NCI-H2107 treated with DMSO at 0.1 percent for 48 hours (cell line): ENCODE measurements around the gene AGBL1.
"Not testable (repeated sequence)": the region's sequence is repeated elsewhere in the genome, so short reads cannot be mapped to it uniquely, and the experiment has no call there.

Experiments used
- DNase-seq: peaks from one replicate; lab custom pipeline; 2025; ENCODE audit not compliant: unreplicated experiment; lab: John Stamatoyannopoulos, UW

The AGBL1 gene

DNA sequence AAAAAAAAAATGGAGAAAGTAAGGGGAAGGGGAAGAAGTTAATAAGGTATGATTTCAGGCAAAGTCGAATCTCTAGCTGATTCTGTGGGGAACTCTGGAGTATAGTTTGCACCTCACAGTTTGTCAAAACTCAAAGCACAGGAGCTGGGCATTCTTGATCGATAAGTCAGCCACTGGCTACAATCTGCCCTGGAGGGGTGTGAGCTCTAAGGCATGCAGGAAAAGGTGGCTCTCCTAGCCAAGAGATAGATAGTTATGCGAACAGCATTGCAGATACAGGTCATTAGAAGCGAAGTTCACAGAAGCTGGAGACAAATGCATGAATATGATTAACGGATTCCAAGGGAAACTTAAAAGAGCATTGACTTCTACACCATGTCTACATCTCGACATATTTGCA, 952.6 kb downstream of the AGBL1 start:
- DNase-seq = no peak

DNA sequence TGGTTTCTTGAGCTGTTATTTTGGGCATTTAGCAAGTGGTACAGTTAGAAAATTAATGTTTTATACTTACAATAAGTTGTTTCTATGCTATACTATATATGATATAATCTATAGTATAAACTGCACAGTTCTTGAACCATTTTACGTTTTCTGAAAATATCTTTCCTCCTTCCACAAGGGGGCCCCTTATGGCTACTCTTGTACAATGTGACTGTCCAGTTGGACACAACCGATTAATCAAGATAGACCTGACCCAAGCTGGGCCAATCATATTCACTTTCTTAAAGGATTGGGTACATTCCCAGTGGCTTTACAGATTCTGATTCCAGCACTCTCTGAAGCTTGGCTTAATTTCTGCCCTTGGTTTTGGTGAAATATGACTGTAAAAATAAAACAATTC, 953.4 kb downstream of the AGBL1 start:
- no peak for DNase-seq

DNA sequence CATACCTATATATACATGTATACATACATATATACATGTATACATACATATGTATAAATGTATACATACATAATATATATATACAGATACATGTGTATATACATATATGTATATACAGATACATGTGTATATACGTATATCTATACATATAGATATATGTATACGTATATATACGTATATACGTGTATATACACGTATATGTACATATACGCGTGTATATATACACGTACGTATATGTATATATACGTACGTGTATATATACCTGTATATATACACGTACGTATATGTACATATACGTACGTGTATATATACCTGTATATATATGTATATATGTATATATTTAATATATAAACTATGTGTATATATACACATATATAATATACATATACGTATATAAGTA, 955.2 kb downstream of the AGBL1 start:
- no peak for DNase-seq

DNA sequence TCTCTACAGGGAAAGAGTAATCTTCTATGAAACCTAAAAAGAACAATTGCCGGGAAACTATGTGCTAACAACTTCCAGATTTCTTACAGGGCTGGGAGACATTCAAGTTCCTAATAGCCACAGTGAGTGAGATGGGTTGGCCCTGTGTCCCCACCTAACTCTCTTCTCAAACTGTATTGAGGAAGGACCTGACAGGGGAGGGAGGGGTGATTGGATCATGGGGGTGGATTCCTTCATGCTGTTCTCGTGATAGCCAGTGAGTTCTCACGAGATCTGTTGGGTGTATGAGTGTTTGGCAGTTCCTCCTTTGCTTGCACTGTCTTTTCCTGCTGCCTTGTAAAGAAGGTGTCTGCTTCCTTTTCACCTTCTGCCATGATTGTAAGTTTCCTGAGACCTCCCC, 958.7 kb downstream of the AGBL1 start:
- no peak for DNase-seq

DNA sequence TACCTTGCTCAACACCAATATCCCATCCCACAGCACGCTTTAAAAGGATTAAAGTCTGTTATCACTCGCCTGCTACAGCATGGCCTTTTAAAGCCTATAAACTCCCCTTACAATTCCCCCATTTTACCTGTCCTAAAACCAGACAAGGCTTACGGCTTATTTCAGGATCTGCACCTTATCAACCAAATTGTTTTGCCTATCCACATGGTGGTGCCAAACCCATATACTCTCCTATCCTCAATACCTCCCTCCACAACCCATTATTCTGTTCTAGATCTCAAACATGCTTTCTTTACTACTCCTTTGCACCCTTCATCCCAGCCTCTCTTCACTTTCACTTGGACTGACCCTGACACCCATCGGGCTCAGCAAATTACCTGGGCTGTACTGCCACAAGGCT, 962.9 kb downstream of the AGBL1 start:
- not testable (repeated sequence) for DNase-seq

DNA sequence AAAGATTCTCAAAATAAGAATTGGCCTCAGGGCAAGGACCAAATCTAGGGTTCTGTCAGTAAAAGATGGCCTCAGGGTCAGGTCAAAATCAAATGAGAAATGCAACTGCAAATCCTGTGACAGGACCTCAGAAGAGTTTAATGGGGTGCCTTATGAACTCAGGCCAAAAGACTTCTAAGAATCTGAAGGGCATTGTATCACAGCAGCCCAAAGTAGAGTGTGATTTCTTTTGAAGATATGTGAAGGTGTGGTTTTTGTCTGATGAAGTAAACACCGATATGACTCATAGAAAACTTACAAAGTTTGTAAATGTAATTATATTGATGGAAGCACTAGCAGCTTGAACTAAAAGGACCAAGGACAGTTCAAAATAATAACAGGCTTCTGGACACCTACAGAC, 966.1 kb downstream of the AGBL1 start:
- no peak for DNase-seq

DNA sequence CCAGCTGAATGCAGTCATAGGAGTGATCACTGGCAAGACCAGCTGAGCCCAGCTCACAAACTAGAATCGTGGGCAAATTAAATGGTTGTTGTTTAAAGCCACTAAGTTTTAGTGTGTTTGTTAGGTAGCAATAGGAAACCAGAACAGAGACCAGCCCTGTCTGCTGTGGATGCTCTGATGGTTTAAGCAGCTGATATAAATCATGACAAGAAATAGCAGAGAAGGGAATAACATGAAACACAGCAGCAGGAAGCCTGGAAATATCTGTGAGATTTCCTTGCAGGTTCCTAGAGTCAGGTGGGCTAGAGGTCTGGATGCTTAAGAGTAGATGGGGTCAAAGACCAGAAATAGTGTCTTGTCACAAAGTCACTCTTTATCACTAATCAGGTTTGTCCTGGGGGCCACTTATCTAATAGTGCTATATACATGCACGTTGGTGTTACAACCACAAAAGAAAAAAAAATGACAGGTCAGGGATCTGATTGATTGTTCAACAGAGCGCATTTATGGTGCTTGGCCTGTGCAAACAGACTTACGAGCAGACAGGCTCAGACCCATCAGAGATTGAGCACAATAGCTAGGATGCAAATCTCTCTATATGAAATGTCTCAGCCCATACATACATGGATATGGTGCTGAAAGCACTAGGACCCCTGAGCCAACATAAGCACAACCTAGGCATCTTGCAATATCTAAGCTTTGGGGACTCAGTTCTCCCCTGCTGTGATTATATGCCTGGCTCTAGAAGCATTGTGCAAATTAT, 967.7 kb downstream of the AGBL1 start:
- DNase-seq = no peak
